K562 (cell line): ENCODE measurements around the gene THAP8. TPM values are rescaled to one million over a fixed set of nuclear protein-coding genes. Genes with fewer than 3 reads are reported as not detected.

Experiments
- ATAC-seq: fragments of 200-7000 bp; cut with Tn5 transposase; 3 replicates; pipeline ENCODE4 v1.9.1; 2020; ENCODE audit warnings: moderate library complexity
- BruUV-seq: library from RNA; stranded (reverse); fragments of 400-500 nt; replicated peaks from 2 replicates; lab custom pipeline; 2021; lab: Mats Ljungman, UMichigan
- CTCF ChIA-PET: fragments of 300-600 bp; formaldehyde crosslinking; extraction: SDS; loops from one replicate; lab custom pipeline; 2021; ENCODE audit warnings: low intra/inter-chr PET ratio; lab: Yijun Ruan, JAX
- POLR2A ChIA-PET: fragments of 300-600, 350-650 bp; sonication (Branson Sonifier 250); formaldehyde crosslinking; extraction: SDS; loops from one replicate; lab custom pipeline; 2021; ENCODE audit warnings: antibody characterized with exemption, inconsistent platforms; lab: Yijun Ruan, JAX
- DNase-seq, 4 experiments: peaks; one replicate each; pipeline versions ENCODE4 v3.0.0 to v3.0.0-alpha.2; 2011 to 2018; ENCODE audit warnings: low spot score in 3 of 4, mixed read lengths in 3 of 4; ENCODE audit errors: extremely low read depth in 1 of 4
- FAIRE-seq: peaks from 2 replicates; lab custom pipeline; 2011; peaks lifted over from hg19 to GRCh38; lab: Jason Lieb, UNC
- H2AFZ ChIP-seq: 2 replicates; pipeline ENCODE4 v1.6.0; 2011; ENCODE audit warnings: low read depth, low read length, control low read depth, inconsistent platforms
- H3K27ac ChIP-seq: fragments of 200-600 bp; 3 replicates; pipeline ENCODE4 v1.8.0; 2011; ENCODE audit warnings: low read depth, mild to moderate bottlenecking, control low read depth, inconsistent platforms, low read length, moderate library complexity, mixed read lengths; ENCODE audit errors: extremely low read depth
- H3K27me3 ChIP-seq, 2 experiments: fragments of 300-600 bp in 1 of 2; 2 replicates in 1 of 2; 3 replicates in 1 of 2; pipeline versions ENCODE4 v1.6.0 to v1.8.0; 2011; ENCODE audit warnings: inconsistent platforms in 2 of 2, low read length in 2 of 2, mild to moderate bottlenecking in 1 of 2, mixed read lengths in 1 of 2, moderate library complexity in 1 of 2; ENCODE audit not compliant: control insufficient read depth in 2 of 2, insufficient read depth in 2 of 2
- H3K36me3 ChIP-seq: fragments of 300-600 bp; 3 replicates; pipeline ENCODE4 v1.8.0; 2011; ENCODE audit warnings: mild to moderate bottlenecking, low read length, inconsistent platforms; ENCODE audit not compliant: control insufficient read depth, insufficient read depth
- H3K4me1 ChIP-seq, 2 experiments: fragments of 200-600 bp in 1 of 2; replicated peaks in 1 of 2; 2 replicates in 1 of 2; 3 replicates in 1 of 2; pipeline versions ENCODE4 v1.5.1 to v1.8.0; 2011; ENCODE audit warnings: inconsistent platforms in 2 of 2, low read length in 2 of 2, mild to moderate bottlenecking in 1 of 2, mixed read lengths in 1 of 2, moderate library complexity in 1 of 2; ENCODE audit not compliant: control insufficient read depth in 2 of 2, insufficient read depth in 2 of 2
- H3K4me2 ChIP-seq: 2 replicates; pipeline ENCODE4 v1.6.1; 2011; ENCODE audit warnings: low read length, control low read depth, inconsistent platforms, mixed read lengths; ENCODE audit not compliant: insufficient read depth
- H3K4me3 ChIP-seq: fragments of 200-600 bp; sonication (generic), shearing (Covaris generic); 2 replicates; pipeline ENCODE4 v1.5.1; 2016; ENCODE audit warnings: control low read depth, inconsistent platforms
- H3K79me2 ChIP-seq: fragments of 200-600 bp; 3 replicates; pipeline ENCODE4 v1.8.0; 2011; ENCODE audit warnings: low read length, inconsistent platforms; ENCODE audit not compliant: control insufficient read depth, insufficient read depth
- H3K9ac ChIP-seq, 2 experiments: 2 replicates each; pipeline versions ENCODE4 v1.6.0 to v1.6.1; 2011; ENCODE audit warnings: low read depth in 2 of 2, low read length in 2 of 2, control low read depth in 1 of 2, inconsistent platforms in 1 of 2, mild to moderate bottlenecking in 1 of 2, mixed read lengths in 1 of 2; ENCODE audit not compliant: insufficient read depth in 1 of 2
- H3K9me1 ChIP-seq: one replicate; pipeline ENCODE4 v1.6.0; 2011; ENCODE audit warnings: inconsistent platforms, mild to moderate bottlenecking, low read length, moderate library complexity; ENCODE audit not compliant: control insufficient read depth, insufficient read depth
- H3K9me3 ChIP-seq: replicated peaks from 2 replicates; pipeline ENCODE4 v1.5.1; 2011; ENCODE audit warnings: low read depth, low read length, inconsistent platforms; ENCODE audit not compliant: control insufficient read depth, insufficient read depth
- H4K20me1 ChIP-seq: replicated peaks from 2 replicates; pipeline ENCODE4 v1.6.1; 2011; ENCODE audit warnings: low read length, inconsistent platforms, mixed read lengths; ENCODE audit not compliant: control insufficient read depth, insufficient read depth
- HMG20A ChIP-seq: fragments of 450-650 bp; formaldehyde crosslinking; conservative IDR thresholded peaks from 2 replicates; pipeline ENCODE4 v1.4.0; 2020; ENCODE audit warnings: mild to moderate bottlenecking, mixed read lengths
- JUND ChIP-seq, 2 experiments: IDR thresholded peaks; 2 replicates in 1 of 2; 3 replicates in 1 of 2; pipeline ENCODE4 v1.6.1; 2011; ENCODE audit warnings: borderline replicate concordance in 2 of 2, low read depth in 2 of 2, low read length in 2 of 2, improper control_type of control experiment in 1 of 2, missing biosample characterization in 1 of 2, missing genetic modification characterization in 1 of 2, missing genetic modification reagents in 1 of 2
- POLR2G ChIP-seq: fragments of 200-400 bp; formaldehyde crosslinking; IDR thresholded peaks from 2 replicates; pipeline ENCODE4 v1.6.1; 2017; ENCODE audit warnings: low read depth, mild to moderate bottlenecking, antibody characterized with exemption, low read length, moderate library complexity
- PTTG1 ChIP-seq: fragments of 450-650 bp; IDR thresholded peaks from 2 replicates; pipeline ENCODE4 v1.6.1; 2016; ENCODE audit warnings: low read depth, mild to moderate bottlenecking, missing genetic modification characterization, missing compliant biosample characterization
- RERE ChIP-seq: sonication (generic); formaldehyde crosslinking; IDR thresholded peaks from 2 replicates; pipeline ENCODE4 v1.8.0; 2023; ENCODE audit warnings: missing genetic modification reagents, mild to moderate bottlenecking, borderline replicate concordance
- STAT5A ChIP-seq: IDR thresholded peaks from 2 replicates; pipeline ENCODE4 v1.6.1; 2012; ENCODE audit warnings: low read length, inconsistent platforms, borderline replicate concordance
- ZNF217 ChIP-seq: sonication (generic); formaldehyde crosslinking; IDR thresholded peaks from 2 replicates; pipeline ENCODE4 v1.8.0; 2022; ENCODE audit warnings: mild to moderate bottlenecking, missing genetic modification reagents
- WGBS: fragments of 100-300 bp; shearing (Covaris generic); methylation state at CpG from one replicate; pipeline ENCODE4 v1.1.6; 2016; ENCODE audit warnings: low coverage, mixed read lengths; ENCODE audit not compliant: insufficient coverage; ENCODE audit errors: missing lambda C conversion rate; 5-methylcytosine and 5-hydroxymethylcytosine counted together
- in situ Hi-C: fragments of 300-500 bp; cut with MboI; formaldehyde crosslinking; loops from 4 replicates; pipeline ENCODE4 v1.15.0; 2018; ENCODE audit warnings: inconsistent platforms, mixed read lengths
- intact Hi-C: fragments of 100-400 bp; cut with micrococcal nuclease; formaldehyde crosslinking; loops from 2 replicates; pipeline ENCODE4 v1.14.2; 2022
- polyA plus RNA-seq, 8 experiments: library from polyadenylated mRNA; depleted of rRNA in 4 of 8; stranded (reverse) in 5 of 8; unstranded in 3 of 8; fragments of >200 nt; fragmentation: Nextera tagmentation in 2 of 8; fragmentation: Illumina TruSeq in 1 of 8; extraction: Ambion mirVana in 2 of 8; extraction: Trizol in 1 of 8; gene quantifications; 2 replicates each; pipeline versions ENCODE4 v1.2.1 to v1.2.3, GENCODE V29; 2011 to 2014; ENCODE audit warnings: inconsistent platforms in 1 of 8, missing spikeins in 1 of 8
- total RNA-seq, 7 experiments: library from RNA; depleted of rRNA in 6 of 7; stranded (reverse); fragments of >200 nt in 6 of 7; fragmentation: Illumina TruSeq in 2 of 7; extraction: Trizol in 2 of 7; gene quantifications; 2 replicates each; pipeline versions ENCODE4 v1.2.1 to v1.2.3, GENCODE V29; 2011 to 2021; ENCODE audit warnings: low replicate concordance in 1 of 7
- TF ChIP-seq, protein P1 (sequence below): sonication (generic); formaldehyde crosslinking; IDR thresholded peaks from 2 replicates; pipeline ENCODE4 v1.8.1; 2023; ENCODE audit warnings: mild to moderate bottlenecking, missing genetic modification reagents
- TF ChIP-seq, protein P2 (sequence below): fragments of 250-450 bp; sonication (Bioruptor Pico); IDR thresholded peaks from 2 replicates; pipeline ENCODE4 v1.4.0; 2020; ENCODE audit warnings: mild to moderate bottlenecking, moderate library complexity

The THAP8 gene
- total and polyA plus RNA-seq, 9 of the 15 experiments (the other 6 are each of a cell fraction or from before 2014, with no cell fraction given), result 0.11 to 2.0 (median 0.94) TPM

DNA sequence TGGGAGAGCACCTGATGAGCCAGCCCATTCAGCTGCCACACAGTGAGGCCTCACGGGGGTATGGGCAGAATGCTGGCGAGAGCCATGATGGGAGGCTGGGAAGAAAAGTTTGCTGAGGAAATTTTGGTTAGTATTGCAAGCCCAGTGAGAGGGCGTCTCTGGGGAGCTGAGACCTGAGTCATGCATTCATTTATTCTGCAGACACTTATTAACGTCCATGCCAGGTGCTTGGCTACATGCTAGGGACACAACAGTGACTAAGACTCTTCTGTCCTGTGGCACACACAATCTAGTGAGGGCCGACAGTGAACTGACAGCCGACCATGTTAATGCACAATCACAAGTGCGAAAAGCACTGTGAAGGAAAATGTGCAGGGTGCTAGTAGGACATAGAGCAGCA, 27.8 kb upstream of the THAP8 start (continued):
- no peak for TF ChIP-seq POLR2G
- no peak for TF ChIP-seq ZNF217 (CRISPR knock-in tag)
- TF ChIP-seq JUND (IDR thresholded peaks at IDR 0.05; ENCODE audit: borderline replicate concordance, low read depth, low read length), result no peak
- no peak for TF ChIP-seq JUND (tag; IDR thresholded peaks at IDR 0.05; ENCODE audit: borderline replicate concordance, low read depth, low read length)
- TF ChIP-seq, protein P1, sequence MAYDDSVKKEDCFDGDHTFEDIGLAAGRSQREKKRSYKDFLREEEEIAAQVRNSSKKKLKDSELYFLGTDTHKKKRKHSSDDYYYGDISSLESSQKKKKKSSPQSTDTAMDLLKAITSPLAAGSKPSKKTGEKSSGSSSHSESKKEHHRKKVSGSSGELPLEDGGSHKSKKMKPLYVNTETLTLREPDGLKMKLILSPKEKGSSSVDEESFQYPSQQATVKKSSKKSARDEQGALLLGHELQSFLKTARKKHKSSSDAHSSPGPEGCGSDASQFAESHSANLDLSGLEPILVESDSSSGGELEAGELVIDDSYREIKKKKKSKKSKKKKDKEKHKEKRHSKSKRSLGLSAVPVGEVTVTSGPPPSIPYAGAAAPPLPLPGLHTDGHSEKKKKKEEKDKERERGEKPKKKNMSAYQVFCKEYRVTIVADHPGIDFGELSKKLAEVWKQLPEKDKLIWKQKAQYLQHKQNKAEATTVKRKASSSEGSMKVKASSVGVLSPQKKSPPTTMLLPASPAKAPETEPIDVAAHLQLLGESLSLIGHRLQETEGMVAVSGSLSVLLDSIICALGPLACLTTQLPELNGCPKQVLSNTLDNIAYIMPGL (CRISPR knock-in tag), result no peak
- no peak for TF ChIP-seq STAT5A

DNA sequence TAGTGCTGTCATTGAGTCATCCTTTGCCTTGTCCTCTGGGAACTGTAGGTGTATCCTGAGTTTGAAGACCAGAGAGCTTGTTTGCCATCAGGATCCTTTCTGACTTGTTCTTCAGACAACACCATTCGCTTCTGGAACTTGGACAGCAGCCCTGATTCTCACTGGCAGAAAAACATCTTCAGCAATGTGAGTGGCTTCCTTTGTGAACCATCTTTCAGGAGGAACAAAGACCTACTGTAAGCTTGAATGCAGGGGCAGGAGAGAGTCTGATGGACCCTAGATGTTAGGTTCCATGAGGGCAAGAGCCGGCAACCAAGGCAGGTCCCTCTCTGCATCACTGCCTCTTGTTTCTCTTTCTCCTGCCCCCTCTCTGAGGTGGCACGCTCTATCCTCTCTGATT, 27.3 kb upstream of the THAP8 start:
- no peak overlapping the region for H2AFZ ChIP-seq
- H3K79me2 ChIP-seq, result no peaks in the 10 kb centered on the region
- no peak overlapping the region for H3K27ac ChIP-seq
- no peak overlapping the region for H3K9ac ChIP-seq
- H3K36me3 ChIP-seq, result peaks cover 85% of the 10 kb centered on the region
- no peaks in the 10 kb centered on the region for H3K9me1 ChIP-seq
- no peaks in the 10 kb centered on the region for H3K27me3 ChIP-seq
- FAIRE-seq, result peak; percentile 56
- H3K4me3 ChIP-seq, result no peak overlapping the region
- H3K4me2 ChIP-seq, result no peak overlapping the region
- in situ Hi-C loops, result no loop called here
- POLR2A ChIA-PET, result interaction anchor here (0.7 kb wide), 1 partner anchor 111 kb away, joined by 3 read pairs; no protein-coding TSS in a partner anchor
- no peaks in the 10 kb centered on the region; the same call in 1 of the 2 replicates for H4K20me1 ChIP-seq
- CTCF ChIA-PET, result no interaction called here
- no TSS peak for BruUV-seq
- no peaks in the 10 kb centered on the region for H3K9me3 ChIP-seq
- H3K4me1 ChIP-seq, result no peaks in the 10 kb centered on the region
- no peak for ATAC-seq
- 100% methylated on average over 2 of the region's 3 CpGs for WGBS
- intact Hi-C loops, result no loop called here
- no peak for DNase-seq
- TF ChIP-seq, protein P2, sequence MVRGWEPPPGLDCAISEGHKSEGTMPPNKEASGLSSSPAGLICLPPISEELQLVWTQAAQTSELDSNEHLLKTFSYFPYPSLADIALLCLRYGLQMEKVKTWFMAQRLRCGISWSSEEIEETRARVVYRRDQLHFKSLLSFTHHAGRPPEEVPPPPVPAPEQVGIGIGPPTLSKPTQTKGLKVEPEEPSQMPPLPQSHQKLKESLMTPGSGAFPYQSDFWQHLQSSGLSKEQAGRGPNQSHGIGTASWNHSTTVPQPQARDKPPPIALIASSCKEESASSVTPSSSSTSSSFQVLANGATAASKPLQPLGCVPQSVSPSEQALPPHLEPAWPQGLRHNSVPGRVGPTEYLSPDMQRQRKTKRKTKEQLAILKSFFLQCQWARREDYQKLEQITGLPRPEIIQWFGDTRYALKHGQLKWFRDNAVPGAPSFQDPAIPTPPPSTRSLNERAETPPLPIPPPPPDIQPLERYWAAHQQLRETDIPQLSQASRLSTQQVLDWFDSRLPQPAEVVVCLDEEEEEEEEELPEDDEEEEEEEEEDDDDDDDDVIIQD (CRISPR knock-in tag), result no peak
- no peak for TF ChIP-seq RERE (CRISPR knock-in tag)
- no peak for TF ChIP-seq PTTG1 (tag)
- no peak for TF ChIP-seq HMG20A (CRISPR knock-in tag)
